ENCODE data around the gene SNX32. TPM values are rescaled to one million over a fixed set of nuclear protein-coding genes. Genes with fewer than 3 reads are reported as not detected.

The SNX32 gene
- total RNA-seq, 1 experiment from 2014 or later, result not detected

GRCh38 chr11:65879617-65880016 lies 45.9 kb downstream of the SNX32 start, which contains the start of gene CTSW:
CTSW (plus strand) TSS chr11:65879837; CDS start chr11:65879855, 18 bp downstream.
- CTCF ChIA-PET, result interaction anchor here (1.1 kb wide), 1 partner anchor 8 kb away, joined by 4 read pairs; the partner anchor contains the start of gene FIBP
- H3K36me3 ChIP-seq (ENCODE audit: control insufficient read depth in 1 of 2, insufficient read depth in 2 of 2, low read length in 2 of 2), result peaks cover 5 to 25% of the 10 kb centered on the region in 2 experiments; a peak in 2 of 4 replicates
- no peaks in the 10 kb centered on the region for H3K9me3 ChIP-seq (ENCODE audit: control insufficient read depth in 1 of 2, insufficient read depth in 1 of 2, low read depth in 1 of 2, low read length in 2 of 2)
- H3K4me2 ChIP-seq (ENCODE audit: low read length), result no peak within 1 kb of the TSS
- no peak within 1 kb of the TSS for H3K27ac ChIP-seq (ENCODE audit: low read depth, low read length)
- ATAC-seq, result no peak
- BruUV-seq (replicated peaks), result no TSS peak
- RAD21 ChIA-PET (ENCODE audit: low non-redundant PET in 1 of 2, low total read pairs in 2 of 2, uncharacterized antibody in 2 of 2, unreplicated experiment in 2 of 2), result no interaction called here
- no peaks in the 10 kb centered on the region for H4K20me1 ChIP-seq (ENCODE audit: insufficient read depth)
- H3K27me3 ChIP-seq (ENCODE audit: insufficient read depth, low read length), result no peaks in the 10 kb centered on the region
- no peak within 1 kb of the TSS for H2AFZ ChIP-seq (ENCODE audit: low read depth, low read length, poor library complexity, severe bottlenecking)
- no peak within 1 kb of the TSS for H3K9ac ChIP-seq (ENCODE audit: low read length)
- peaks cover 2 to 5% of the 10 kb centered on the region in 2 experiments; a peak in 2 of 4 replicates for H3K4me1 ChIP-seq (ENCODE audit: control insufficient read depth in 1 of 2, insufficient read depth in 2 of 2, low read length in 2 of 2)
- H3K9me2 ChIP-seq (ENCODE audit: insufficient read depth), result no peaks in the 10 kb centered on the region
- TF ChIP-seq ZBTB33 (IDR thresholded peaks at IDR 0.05; ENCODE audit: extremely low read depth, insufficient replicate concordance, low read length) (no peak), MAX (IDR thresholded peaks at IDR 0.05) (no peak), SIN3A (IDR thresholded peaks at IDR 0.05; ENCODE audit: low read depth) (no peak), EZH2phosphoT487 (IDR thresholded peaks at IDR 0.05; ENCODE audit: borderline replicate concordance) (no peak), YY1 (IDR thresholded peaks at IDR 0.05; ENCODE audit: extremely low read depth, insufficient replicate concordance, low read depth, low read length) (no peak), CEBPB (IDR thresholded peaks at IDR 0.05; ENCODE audit: low read depth) (no peak), EZH2 (IDR thresholded peaks at IDR 0.05) (no peak), EGR1 (IDR thresholded peaks at IDR 0.05; ENCODE audit: low read depth) (no peak), REST (IDR thresholded peaks at IDR 0.05; ENCODE audit: low read depth) (no peak), JUND (IDR thresholded peaks at IDR 0.05) (no peak), POLR2AphosphoS5 (IDR thresholded peaks at IDR 0.05; ENCODE audit: low read depth, low read length) (no peak), RAD21 (IDR thresholded peaks at IDR 0.05; ENCODE audit: low read depth) (no peak), FOSL1 (IDR thresholded peaks at IDR 0.05; ENCODE audit: low read depth) (no peak), POLR2A (IDR thresholded peaks at IDR 0.05; ENCODE audit: borderline replicate concordance, extremely low read depth, insufficient read depth, insufficient read length) (no peak), CBX3 (IDR thresholded peaks at IDR 0.05; ENCODE audit: low read depth) (no peak), ELF1 (IDR thresholded peaks at IDR 0.05; ENCODE audit: borderline replicate concordance, low read depth) (no peak), ZNF274 (IDR thresholded peaks at IDR 0.05; ENCODE audit: low read depth, low read length) (no peak)
- TF ChIP-seq, protein P1, sequence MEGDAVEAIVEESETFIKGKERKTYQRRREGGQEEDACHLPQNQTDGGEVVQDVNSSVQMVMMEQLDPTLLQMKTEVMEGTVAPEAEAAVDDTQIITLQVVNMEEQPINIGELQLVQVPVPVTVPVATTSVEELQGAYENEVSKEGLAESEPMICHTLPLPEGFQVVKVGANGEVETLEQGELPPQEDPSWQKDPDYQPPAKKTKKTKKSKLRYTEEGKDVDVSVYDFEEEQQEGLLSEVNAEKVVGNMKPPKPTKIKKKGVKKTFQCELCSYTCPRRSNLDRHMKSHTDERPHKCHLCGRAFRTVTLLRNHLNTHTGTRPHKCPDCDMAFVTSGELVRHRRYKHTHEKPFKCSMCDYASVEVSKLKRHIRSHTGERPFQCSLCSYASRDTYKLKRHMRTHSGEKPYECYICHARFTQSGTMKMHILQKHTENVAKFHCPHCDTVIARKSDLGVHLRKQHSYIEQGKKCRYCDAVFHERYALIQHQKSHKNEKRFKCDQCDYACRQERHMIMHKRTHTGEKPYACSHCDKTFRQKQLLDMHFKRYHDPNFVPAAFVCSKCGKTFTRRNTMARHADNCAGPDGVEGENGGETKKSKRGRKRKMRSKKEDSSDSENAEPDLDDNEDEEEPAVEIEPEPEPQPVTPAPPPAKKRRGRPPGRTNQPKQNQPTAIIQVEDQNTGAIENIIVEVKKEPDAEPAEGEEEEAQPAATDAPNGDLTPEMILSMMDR (IDR thresholded peaks at IDR 0.05 in 2 of 3, conservative IDR thresholded peaks at IDR 0.05 in 1 of 3; ENCODE audit: borderline replicate concordance in 1 of 3, insufficient read depth in 1 of 3, low read depth in 2 of 3, low read length in 2 of 3), result no peak
- TF ChIP-seq, protein P2, sequence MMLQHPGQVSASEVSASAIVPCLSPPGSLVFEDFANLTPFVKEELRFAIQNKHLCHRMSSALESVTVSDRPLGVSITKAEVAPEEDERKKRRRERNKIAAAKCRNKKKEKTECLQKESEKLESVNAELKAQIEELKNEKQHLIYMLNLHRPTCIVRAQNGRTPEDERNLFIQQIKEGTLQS (IDR thresholded peaks at IDR 0.05), result no peak
- POLR2A ChIA-PET, result no interaction called here
- intact Hi-C loops (cut with micrococcal nuclease), result no loop called here
- peaks cover 12% of the 10 kb centered on the region; the same call in 1 of the 2 replicates for H3K79me2 ChIP-seq (ENCODE audit: insufficient read depth, low read length)
- no peak for DNase-seq (ENCODE audit: low read depth, low spot score)
- H3K4me3 ChIP-seq (replicated peaks in 1 of 2; ENCODE audit: low read depth in 1 of 2, low read length in 2 of 2), result no peak within 1 kb of the TSS

Measured in HCT116 (cell line).